ENCODE measurements around the gene RAB27B. TPM values are rescaled to one million over a fixed set of nuclear protein-coding genes. Genes with fewer than 3 reads are reported as not detected.

Gene RAB27B
- total and polyA plus RNA-seq, 2 of the 8 experiments (the other 6 are each of a cell fraction or from before 2014, with no cell fraction given) = 0.05 to 0.60 TPM

- no peak overlapping the region for H2BK15ac ChIP-seq (ENCODE audit: low read length)
- H3K4ac ChIP-seq (replicated peaks; ENCODE audit: insufficient read length, low read depth, low read length) = no peak overlapping the region
- POLR2A ChIA-PET (ENCODE audit: partially characterized antibody) = no interaction called here
- WGBS, 2 experiments (ENCODE audit: extremely low coverage in 1 of 2, insufficient coverage in 1 of 2, insufficient read length in 1 of 2, insufficient replicate concordance in 2 of 2, low coverage in 1 of 2, low lambda C conversion rate in 2 of 2, missing lambda C conversion rate in 1 of 2) = 95% methylated on average over 3 of the region's 3 CpGs; no CpG with 5 or more reads in 1 of the 2 experiments
- H2BK20ac ChIP-seq (ENCODE audit: low read length) = no peak overlapping the region
- H4K91ac ChIP-seq (replicated peaks; ENCODE audit: insufficient read length, low read length) = no peak overlapping the region
- H3K18ac ChIP-seq (ENCODE audit: extremely low read depth, low read length) = no peak overlapping the region
- no peak overlapping the region for H2AFZ ChIP-seq (ENCODE audit: low read length)
- H3K23ac ChIP-seq (ENCODE audit: insufficient read length) = no peak overlapping the region
- H3K4me2 ChIP-seq (ENCODE audit: insufficient read depth in 1 of 2, low read depth in 2 of 2, low read length in 2 of 2) = no peak overlapping the region
- H2BK5ac ChIP-seq (ENCODE audit: low read depth, low read length) = no peak overlapping the region
- no peak overlapping the region for H2AK5ac ChIP-seq (ENCODE audit: low read depth, low read length)
- H3K79me2 ChIP-seq (ENCODE audit: control insufficient read depth in 1 of 2, insufficient read depth in 2 of 2, low read length in 2 of 2) = no peaks in the 10 kb centered on the region
- H3K23me2 ChIP-seq (ENCODE audit: low read depth, low read length) = no peaks in the 10 kb centered on the region
- H2BK120ac ChIP-seq (replicated peaks; ENCODE audit: low read depth, low read length) = no peak overlapping the region
- no peak overlapping the region for H3K14ac ChIP-seq (ENCODE audit: insufficient read length)
- H3K79me1 ChIP-seq (ENCODE audit: low read depth, low read length) = no peaks in the 10 kb centered on the region
- CTCF ChIA-PET (ENCODE audit: partially characterized antibody) = interaction anchor here (1.2 kb wide), 1 partner anchor 9 kb away, joined by 5 read pairs; no protein-coding TSS in a partner anchor
- no peak overlapping the region for H3K9ac ChIP-seq (replicated peaks in 1 of 4; ENCODE audit: extremely low read depth in 1 of 4, low read depth in 3 of 4, low read length in 3 of 4)
- H4K20me1 ChIP-seq (replicated peaks in 1 of 2; ENCODE audit: control insufficient read depth in 1 of 2, insufficient read depth in 2 of 2, low read length in 2 of 2) = no peaks in the 10 kb centered on the region
- no peak for DNase-seq (ENCODE audit: low read depth in 1 of 2, low spot score in 2 of 2)
- no peak overlapping the region for H2BK12ac ChIP-seq (ENCODE audit: low read depth, low read length)
- H3K27ac ChIP-seq (ENCODE audit: low read depth, low read length) = no peak overlapping the region
- H4K8ac ChIP-seq (ENCODE audit: extremely low read depth, insufficient read depth, low read length) = no peak overlapping the region
- no peak overlapping the region for H3K4me3 ChIP-seq (ENCODE audit: extremely low read depth in 1 of 4, insufficient read depth in 2 of 4, low read depth in 3 of 4, low read length in 4 of 4)
- H4K5ac ChIP-seq (ENCODE audit: insufficient read length, low read depth, low read length) = no peak overlapping the region
- no peaks in the 10 kb centered on the region for H3K36me3 ChIP-seq (ENCODE audit: control insufficient read depth in 2 of 4, insufficient read depth in 4 of 4, low read length in 3 of 4)
- TF ChIP-seq BCL11A (IDR thresholded peaks at IDR 0.05; ENCODE audit: low read depth in 2 of 2, low read length in 2 of 2) = no peak
- no peak for TF ChIP-seq BACH1 (IDR thresholded peaks at IDR 0.05; ENCODE audit: low read length)
- no peak for TF ChIP-seq CBX5 (IDR thresholded peaks at IDR 0.05; ENCODE audit: low read depth, low read length)
- H3K9me3 ChIP-seq (ENCODE audit: insufficient read depth in 2 of 2, low read depth in 1 of 2, low read length in 1 of 2) = 0 out of 4 replicates have a peak, but pooled peaks cover 0 to 2% of the 10 kb centered on the region in 2 experiments
- no peak for FAIRE-seq
- H3K4me1 ChIP-seq (replicated peaks in 1 of 4; ENCODE audit: control insufficient read depth in 3 of 4, insufficient read depth in 4 of 4, low read length in 3 of 4) = no peaks in the 10 kb centered on the region; a peak in 1 of 7 replicates
- no peak overlapping the region for H3K56ac ChIP-seq (replicated peaks; ENCODE audit: insufficient read length, low read depth, low read length)
- H3K27me3 ChIP-seq (replicated peaks in 1 of 4; ENCODE audit: control insufficient read depth in 3 of 4, extremely low read depth in 1 of 4, insufficient read depth in 3 of 4, low read length in 3 of 4) = no peaks in the 10 kb centered on the region
Observed at GRCh38 chr18:54857499-54857898, 29.2 kb downstream of the RAB27B start.
